ENCODE results near the gene NUP155.

GRCh38 chr5:37396352-37396751 is 25.4 kb upstream of the NUP155 start:
- TF ChIP-seq POLR2AphosphoS5 (IDR thresholded peaks at IDR 0.05): no peak
- no peak for TF ChIP-seq CTCF (IDR thresholded peaks at IDR 0.05)
- no peak for TF ChIP-seq POLR2A (IDR thresholded peaks at IDR 0.05)

Measured in prostate gland (tissue), 2 donors.